Central memory CD4-positive, alpha-beta T cell (primary cell): ENCODE data around the gene SORBS1.
"Not testable (repeated sequence)": the region's sequence is repeated elsewhere in the genome, so short reads cannot be mapped to it uniquely, and the experiment has no call there.

ENCODE experiments used
- DNase-seq: peaks from one replicate; pipeline ENCODE4 v3.0.0; 2022

Gene SORBS1

GRCh38 chr10:95480102-95480900, 80.9 kb downstream of the SORBS1 start:
- no peak for DNase-seq

GRCh38 chr10:95478935-95479334, 82.2 kb downstream of the SORBS1 start:
- no peak for DNase-seq

- DNase-seq = no peak
Measured at GRCh38 chr10:95478185-95478584, 83.0 kb downstream of the SORBS1 start.

DNA sequence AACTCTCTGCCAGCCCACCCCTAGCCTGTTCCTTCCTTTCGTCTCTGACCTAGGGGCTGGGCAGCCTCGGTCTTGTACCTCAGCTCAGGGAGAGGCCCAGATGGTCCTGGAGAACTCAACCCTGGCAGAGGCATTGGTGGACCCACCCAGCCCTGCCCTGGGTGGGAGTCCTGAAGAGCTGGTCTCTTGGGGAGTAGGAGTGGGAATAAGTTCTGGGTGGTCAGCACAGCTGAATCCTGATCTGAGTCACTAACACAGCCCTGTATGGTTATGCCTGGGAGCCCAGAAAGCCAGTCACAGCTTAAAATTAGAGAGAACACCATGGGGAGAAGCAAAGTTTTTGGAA, 84.0 kb downstream of the SORBS1 start:
- DNase-seq = no peak

- DNase-seq = no peak
Measured at GRCh38 chr10:95476469-95477174, 84.5 kb downstream of the SORBS1 start.

GRCh38 chr10:95475827-95476468, 85.2 kb downstream of the SORBS1 start:
- no peak for DNase-seq

DNA sequence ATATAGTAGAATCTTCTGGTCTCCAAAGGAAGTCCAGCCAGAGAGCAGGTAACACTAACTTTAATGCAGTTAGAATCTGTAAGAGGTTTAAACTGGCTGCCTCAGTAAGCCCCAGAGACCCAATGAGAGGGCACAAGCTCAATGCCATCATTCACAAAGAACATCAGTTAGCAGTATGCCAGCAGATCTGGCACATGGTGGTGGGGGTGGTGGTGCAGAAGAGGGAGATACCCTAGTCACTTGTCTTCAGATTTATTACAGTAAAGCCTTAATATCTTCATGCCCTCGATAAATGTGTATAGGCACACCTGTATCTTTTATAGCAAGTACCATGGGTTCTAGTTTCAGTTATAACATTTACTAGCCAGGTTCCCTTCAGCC, 86.2 kb downstream of the SORBS1 start:
- DNase-seq = no peak

DNA sequence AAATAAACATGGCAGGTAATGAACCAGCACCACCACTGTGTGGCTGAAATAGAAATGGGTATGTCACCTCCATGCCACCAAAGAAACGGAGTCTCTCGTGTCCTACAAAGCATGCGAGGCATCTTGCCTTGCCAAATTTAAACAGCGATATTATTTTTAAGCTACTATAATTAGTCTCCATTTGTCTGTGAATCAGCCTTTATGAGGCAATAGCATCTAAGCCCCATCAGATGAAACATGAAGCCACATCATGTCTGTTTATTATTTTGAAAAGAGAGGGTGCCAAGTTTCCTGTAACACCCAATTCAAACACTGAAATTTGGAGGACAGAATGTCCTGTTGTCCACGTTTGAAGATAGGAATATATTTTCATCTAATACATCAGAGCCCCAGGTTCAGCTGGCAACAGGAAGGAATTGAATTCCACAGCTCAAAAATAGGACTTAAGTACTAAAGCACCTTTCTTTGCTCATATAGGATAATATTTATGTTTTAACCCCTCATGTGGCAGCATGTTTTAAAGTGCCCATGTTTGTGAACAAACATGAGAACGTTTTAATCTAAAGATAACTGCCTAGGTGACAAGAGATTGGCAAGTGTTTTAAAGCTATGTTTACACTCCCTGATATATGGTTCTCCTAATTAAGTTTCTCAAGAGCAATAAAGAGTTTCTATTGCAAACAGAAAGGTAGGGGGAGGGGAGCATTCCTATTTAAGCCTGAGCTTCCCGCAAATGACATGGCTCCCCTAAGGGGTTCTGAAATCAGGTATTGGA, 86.8 kb downstream of the SORBS1 start:
- no peak for DNase-seq

GRCh38 chr10:95472304-95473088, 88.7 kb downstream of the SORBS1 start:
- no peak for DNase-seq

DNA sequence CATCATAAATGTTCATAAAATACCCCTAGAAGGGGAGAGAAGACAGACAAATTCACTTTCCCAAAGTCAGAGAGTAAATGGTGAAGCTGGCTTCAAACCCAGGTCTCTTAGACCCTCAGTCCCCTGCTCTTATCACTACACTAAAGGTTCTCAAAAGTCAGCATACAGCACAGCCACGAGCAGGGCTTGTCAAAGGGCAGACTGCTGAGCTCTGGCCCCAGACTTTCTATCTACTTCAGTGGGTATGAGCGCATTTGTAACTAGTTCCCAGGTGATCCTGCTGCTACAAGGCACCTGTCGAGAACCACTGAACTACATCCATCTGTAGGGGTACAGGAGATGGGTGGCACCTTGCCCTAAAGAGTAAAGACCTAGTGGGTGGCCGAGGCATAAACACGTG, 91.5 kb downstream of the SORBS1 start:
- DNase-seq = no peak

- no peak for DNase-seq
Measured at GRCh38 chr10:95469251-95469650, 91.9 kb downstream of the SORBS1 start.

- not testable (repeated sequence) for DNase-seq
Measured at GRCh38 chr10:95467642-95468041, 93.5 kb downstream of the SORBS1 start.

DNA sequence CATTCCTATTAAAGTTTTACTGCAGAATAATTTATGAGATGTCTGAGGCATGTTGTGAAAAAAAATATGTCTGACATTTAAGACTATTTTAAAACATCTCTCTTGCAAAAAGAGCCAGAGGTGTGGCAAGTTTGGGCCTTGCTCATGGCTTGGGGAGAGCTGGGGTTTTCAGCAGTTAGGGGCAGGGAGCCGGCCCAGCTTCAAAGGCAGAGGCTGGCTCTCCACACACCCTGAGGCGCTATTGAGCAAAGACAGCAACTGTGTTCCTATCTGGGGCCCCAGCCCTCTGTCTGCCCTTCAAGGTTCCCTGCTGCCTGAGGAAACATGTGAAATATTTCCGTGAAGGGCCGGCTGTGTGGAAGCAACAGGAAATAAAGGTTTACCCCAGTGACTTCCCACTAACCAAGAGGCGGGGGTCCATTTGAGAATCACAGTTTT, 94.0 kb downstream of the SORBS1 start:
- DNase-seq = no peak

- DNase-seq = no peak
Measured at GRCh38 chr10:95466436-95466835, 94.7 kb downstream of the SORBS1 start.

GRCh38 chr10:95464280-95464679, 96.9 kb downstream of the SORBS1 start:
- DNase-seq = no peak

DNA sequence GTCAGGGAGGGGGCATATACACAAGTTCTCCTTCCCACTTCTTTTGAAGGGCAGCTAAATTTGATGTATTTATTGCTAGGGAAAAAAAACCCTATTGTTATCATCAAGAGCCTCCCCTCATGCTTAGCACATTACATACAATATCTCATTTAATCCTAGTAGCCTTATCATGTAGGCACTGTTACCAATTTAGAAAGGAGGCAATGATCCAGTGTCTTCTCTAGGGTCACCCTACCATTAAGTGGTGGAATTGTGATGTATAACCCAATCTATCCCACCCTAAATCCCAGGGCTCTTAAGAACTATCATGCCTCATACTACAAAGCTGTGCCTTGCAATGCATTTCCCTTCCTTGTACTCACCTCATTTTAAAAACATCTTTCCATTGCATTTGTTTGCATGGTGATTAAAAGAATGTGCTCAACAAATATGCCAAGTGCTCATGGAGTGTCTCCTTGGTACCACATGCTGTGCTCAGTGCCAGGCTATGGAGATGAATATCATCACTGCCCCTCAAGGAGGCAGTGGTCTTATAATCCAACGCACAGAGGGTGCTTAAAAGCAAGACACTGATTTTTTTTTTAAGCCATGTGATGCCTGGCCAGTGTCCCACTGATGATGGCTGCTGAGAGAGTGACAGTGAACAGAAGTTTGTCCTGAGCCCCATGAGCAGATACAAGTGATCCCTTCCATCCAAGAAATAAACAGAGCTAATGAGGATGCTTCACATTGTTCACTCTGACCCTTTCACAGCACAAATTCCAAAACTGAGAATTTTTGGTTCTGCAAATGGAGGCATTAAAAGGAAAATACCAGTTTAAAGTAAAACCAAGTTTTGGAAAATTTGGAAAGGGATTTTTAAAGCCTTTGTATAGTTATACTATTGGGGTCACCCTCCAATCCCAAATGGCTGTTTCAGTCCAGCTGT, 98.2 kb downstream of the SORBS1 start:
- DNase-seq = no peak

- DNase-seq = no peak
Measured at GRCh38 chr10:95461611-95462010, 99.6 kb downstream of the SORBS1 start.

- DNase-seq = no peak
Measured at GRCh38 chr10:95459446-95460045, 101.6 kb downstream of the SORBS1 start.

GRCh38 chr10:95458871-95459270, 102.3 kb downstream of the SORBS1 start:
- DNase-seq = no peak

DNA sequence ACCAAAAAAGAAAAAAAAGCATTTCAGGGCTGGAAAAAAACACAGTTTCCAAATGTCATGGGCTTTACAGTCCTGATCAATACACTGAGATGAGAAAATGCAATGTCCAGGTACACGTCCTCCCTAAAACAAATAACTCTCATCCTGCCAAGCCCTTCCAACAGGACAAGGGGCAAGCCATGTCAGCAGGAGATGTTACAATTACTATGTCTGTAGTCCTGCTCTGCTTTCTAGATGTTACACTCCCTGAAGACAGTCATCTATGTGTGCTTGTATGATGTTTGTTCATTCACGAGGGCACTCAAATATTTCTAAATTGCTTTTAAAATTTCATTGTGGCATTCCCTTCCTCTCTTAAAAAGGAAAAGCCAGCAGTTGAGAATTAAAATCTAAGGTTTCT, 103.2 kb downstream of the SORBS1 start:
- no peak for DNase-seq
